Measurements from ENCODE around the gene CARD11.

The CARD11 gene

DNA sequence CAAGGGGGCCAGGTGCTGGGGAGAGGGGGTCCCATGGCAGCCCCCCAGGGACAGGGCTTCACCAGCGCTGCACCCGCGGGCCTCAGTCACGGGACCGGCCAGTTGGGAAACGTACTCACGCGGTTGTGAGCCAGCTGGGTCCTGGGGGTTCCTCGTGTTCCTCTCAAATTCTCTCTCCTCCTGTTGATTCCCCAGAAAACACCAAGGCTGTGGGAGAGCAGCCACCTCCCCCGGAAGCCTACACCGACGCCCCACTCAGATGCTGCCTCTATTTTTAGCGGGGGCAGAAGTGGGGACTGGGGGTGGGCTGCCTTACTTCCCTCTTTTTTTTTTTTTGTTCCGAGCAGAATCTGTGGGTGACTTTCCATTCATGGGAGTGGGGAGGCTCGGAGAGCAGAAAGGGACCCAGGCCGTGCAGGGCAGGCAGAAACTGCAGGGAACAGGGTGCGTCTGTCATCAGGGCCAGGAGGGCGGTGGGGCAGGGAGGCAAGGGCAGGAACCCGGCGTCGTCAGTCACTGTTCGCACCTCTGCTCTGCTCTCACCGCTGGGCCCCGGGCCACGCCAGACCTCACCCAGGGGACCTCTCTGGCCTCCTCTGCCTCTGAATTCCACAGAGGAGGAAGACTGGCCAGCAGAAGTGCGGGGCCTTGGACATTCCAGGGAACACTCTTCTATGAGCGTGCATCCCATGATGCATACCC, 63.1 kb downstream of the CARD11 start:
- H3K27me3 Mint-ChIP-seq (ENCODE audit: low read depth, poor library complexity): peaks cover 17% of the 10 kb centered on the region

DNA sequence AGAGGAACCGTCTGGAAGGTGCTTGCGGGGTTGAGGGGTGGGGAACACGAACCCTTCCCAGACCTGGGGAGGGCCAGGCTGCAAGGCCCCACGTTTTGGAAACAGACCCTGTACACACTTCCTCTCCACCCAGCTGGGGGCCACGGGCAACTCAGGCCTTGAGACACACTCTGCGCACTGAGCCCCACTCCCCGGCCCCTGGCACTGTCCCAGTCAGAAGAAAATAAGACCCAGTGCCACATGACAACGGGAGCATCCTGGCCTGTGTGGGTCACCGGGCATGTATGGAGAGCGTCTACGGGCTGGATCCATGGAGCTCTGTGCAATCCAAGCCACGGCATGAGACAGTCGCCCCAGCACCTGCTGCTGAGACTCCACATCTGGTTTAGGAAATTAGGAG, 63.7 kb downstream of the CARD11 start:
- H3K27me3 Mint-ChIP-seq (ENCODE audit: low read depth, poor library complexity): peaks cover 17% of the 10 kb centered on the region
- TF ChIP-seq, protein P1, sequence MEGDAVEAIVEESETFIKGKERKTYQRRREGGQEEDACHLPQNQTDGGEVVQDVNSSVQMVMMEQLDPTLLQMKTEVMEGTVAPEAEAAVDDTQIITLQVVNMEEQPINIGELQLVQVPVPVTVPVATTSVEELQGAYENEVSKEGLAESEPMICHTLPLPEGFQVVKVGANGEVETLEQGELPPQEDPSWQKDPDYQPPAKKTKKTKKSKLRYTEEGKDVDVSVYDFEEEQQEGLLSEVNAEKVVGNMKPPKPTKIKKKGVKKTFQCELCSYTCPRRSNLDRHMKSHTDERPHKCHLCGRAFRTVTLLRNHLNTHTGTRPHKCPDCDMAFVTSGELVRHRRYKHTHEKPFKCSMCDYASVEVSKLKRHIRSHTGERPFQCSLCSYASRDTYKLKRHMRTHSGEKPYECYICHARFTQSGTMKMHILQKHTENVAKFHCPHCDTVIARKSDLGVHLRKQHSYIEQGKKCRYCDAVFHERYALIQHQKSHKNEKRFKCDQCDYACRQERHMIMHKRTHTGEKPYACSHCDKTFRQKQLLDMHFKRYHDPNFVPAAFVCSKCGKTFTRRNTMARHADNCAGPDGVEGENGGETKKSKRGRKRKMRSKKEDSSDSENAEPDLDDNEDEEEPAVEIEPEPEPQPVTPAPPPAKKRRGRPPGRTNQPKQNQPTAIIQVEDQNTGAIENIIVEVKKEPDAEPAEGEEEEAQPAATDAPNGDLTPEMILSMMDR (IDR thresholded peaks at IDR 0.05): no peak
- no peaks in the 10 kb centered on the region for H3K9me3 Mint-ChIP-seq
- H3K4me3 Mint-ChIP-seq: no peak overlapping the region
- H3K4me1 Mint-ChIP-seq: peaks cover 46% of the 10 kb centered on the region
- DNase-seq: no peak
- no peaks in the 10 kb centered on the region for H3K36me3 Mint-ChIP-seq (ENCODE audit: low read depth)
- H3K27ac Mint-ChIP-seq: no peak overlapping the region

More for the DNA sequence above, 63.1 kb downstream of the CARD11 start:
- DNase-seq: no peak
- H3K9me3 Mint-ChIP-seq: no peaks in the 10 kb centered on the region
- H3K27ac Mint-ChIP-seq: no peak overlapping the region
- no peak overlapping the region for H3K4me3 Mint-ChIP-seq
- TF ChIP-seq, protein P1 (IDR thresholded peaks at IDR 0.05): no peak
- peaks cover 46% of the 10 kb centered on the region for H3K4me1 Mint-ChIP-seq
- H3K36me3 Mint-ChIP-seq (ENCODE audit: low read depth): no peaks in the 10 kb centered on the region

DNA sequence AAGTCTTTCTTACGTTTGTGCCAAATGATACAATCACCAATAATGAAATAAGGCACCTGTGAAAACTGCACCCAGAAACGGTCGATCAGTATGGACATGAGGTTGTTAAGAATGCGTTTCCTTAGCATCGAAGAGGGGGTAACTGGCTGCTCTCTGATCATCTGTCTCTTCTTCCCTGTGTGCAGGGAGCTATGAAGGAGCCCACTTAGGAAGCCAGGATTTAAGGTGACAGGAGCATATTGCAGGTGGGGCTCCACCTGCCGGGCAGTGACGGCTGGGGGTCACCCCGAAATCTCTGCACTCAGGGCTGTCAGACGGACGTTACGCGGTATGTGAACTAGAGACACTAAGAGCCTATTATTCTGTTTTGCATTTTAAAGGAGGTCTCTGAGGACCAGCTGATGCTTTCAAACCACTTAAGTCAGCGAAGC, 64.5 kb downstream of the CARD11 start:
- H3K27me3 Mint-ChIP-seq (ENCODE audit: low read depth, poor library complexity): peaks cover 20% of the 10 kb centered on the region
- DNase-seq: no peak
- no peaks in the 10 kb centered on the region for H3K36me3 Mint-ChIP-seq (ENCODE audit: low read depth)
- H3K4me1 Mint-ChIP-seq: peaks cover 46% of the 10 kb centered on the region
- H3K4me3 Mint-ChIP-seq: peak overlapping the region; percentile 71
- H3K9me3 Mint-ChIP-seq: no peaks in the 10 kb centered on the region
- TF ChIP-seq, protein P1 (IDR thresholded peaks at IDR 0.05): no peak
- no peak overlapping the region for H3K27ac Mint-ChIP-seq

DNA sequence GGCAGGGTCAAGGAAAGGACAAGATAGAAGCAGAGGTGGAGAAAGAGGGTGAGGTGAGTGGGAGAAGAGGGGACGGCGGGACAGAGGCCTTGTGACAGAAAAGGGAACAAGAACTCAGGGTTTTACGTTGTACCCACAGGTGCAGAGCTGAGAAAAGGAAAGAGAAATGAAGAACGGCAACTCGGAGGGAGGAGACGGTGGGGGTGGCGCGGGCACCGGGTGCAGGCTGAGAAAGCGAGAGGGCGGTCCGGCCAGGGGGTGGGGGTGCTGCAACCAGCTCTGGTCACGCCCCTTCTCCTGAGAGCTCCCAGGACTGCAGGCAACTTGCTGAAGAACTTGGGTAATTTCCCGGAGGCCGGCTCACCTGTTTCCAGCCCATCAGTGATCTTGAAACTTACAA, 65.3 kb downstream of the CARD11 start:
- TF ChIP-seq, protein P1 (IDR thresholded peaks at IDR 0.05): no peak
- Mint-ChIP-seq H3K4me1 (peaks cover 39% of the 10 kb centered on the region), H3K27me3 (ENCODE audit: low read depth, poor library complexity) (peaks cover 20% of the 10 kb centered on the region), H3K9me3 (no peaks in the 10 kb centered on the region), H3K36me3 (ENCODE audit: low read depth) (no peaks in the 10 kb centered on the region), H3K27ac (no peak overlapping the region), H3K4me3 (peak overlapping the region; percentile 71)
- DNase-seq: peak; percentile 65

DNA sequence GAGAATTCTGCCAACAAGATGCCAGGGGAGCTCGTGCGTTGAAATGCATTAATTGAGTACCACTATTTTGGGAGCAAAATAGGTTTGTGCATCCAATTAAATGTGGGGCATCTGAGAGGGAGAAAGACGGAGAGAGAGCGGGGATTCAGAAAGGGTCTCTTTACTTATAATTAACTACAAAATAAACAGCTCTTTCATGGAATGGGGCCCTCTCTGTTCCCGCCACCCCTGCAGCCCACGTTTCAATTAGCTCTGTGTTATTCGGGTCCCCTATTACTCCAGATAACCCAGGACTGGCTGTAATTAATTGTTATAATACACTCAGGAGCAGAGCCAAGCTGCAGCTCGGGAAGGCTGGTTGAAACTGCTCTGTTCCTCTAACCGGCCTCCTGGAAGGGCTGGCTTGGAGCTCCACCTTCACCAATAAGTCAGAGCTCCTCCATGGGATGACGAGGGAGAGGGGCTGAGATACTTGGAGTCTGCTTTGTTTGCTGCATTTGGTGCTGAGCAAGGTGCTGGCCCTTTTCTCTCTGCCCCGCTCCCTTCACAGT, 67.8 kb downstream of the CARD11 start:
- no peak for DNase-seq
- no peak overlapping the region for H3K4me3 Mint-ChIP-seq
- no peaks in the 10 kb centered on the region for H3K36me3 Mint-ChIP-seq (ENCODE audit: low read depth)
- peaks cover 23% of the 10 kb centered on the region for H3K27me3 Mint-ChIP-seq (ENCODE audit: low read depth, poor library complexity)
- no peaks in the 10 kb centered on the region for H3K9me3 Mint-ChIP-seq
- no peak overlapping the region for H3K27ac Mint-ChIP-seq
- TF ChIP-seq, protein P1 (IDR thresholded peaks at IDR 0.05): no peak
- peaks cover 29% of the 10 kb centered on the region for H3K4me1 Mint-ChIP-seq

All from nephron progenitor cell (in vitro differentiated cells).